K562 (cell line): ENCODE data around the gene PRRT1. TPM values are rescaled to one million over a fixed set of nuclear protein-coding genes. Genes with fewer than 3 reads are reported as not detected.

ENCODE experiments used
- ARID1B ChIP-seq: fragments of 450-650 bp; IDR thresholded peaks from 2 replicates; pipeline ENCODE4 v1.6.1; 2016; ENCODE audit warnings: antibody characterized with exemption, mild to moderate bottlenecking, inconsistent platforms
- CBFA2T3 ChIP-seq: fragments of 450-650 bp; IDR thresholded peaks from 2 replicates; pipeline ENCODE4 v1.6.1; 2017
- FIP1L1 ChIP-seq: fragments of 200-400 bp; formaldehyde crosslinking; IDR thresholded peaks from 2 replicates; pipeline ENCODE4 v1.6.1; 2018; ENCODE audit warnings: mild to moderate bottlenecking, low read depth, low read length; ENCODE audit not compliant: poor library complexity, severe bottlenecking
- HDAC1 ChIP-seq, 2 experiments: fragments of 450-650 bp; IDR thresholded peaks; 2 replicates each; pipeline ENCODE4 v1.6.1; 2016 to 2017; ENCODE audit warnings: inconsistent platforms in 1 of 2, mild to moderate bottlenecking in 1 of 2, moderate library complexity in 1 of 2
- HDGF ChIP-seq: fragments of 450-650 bp; IDR thresholded peaks from 2 replicates; pipeline ENCODE4 v1.6.1; 2016
- ILK ChIP-seq: fragments of 450-650 bp; IDR thresholded peaks from 2 replicates; pipeline ENCODE4 v1.6.1; 2016; ENCODE audit warnings: missing genetic modification characterization, low read depth, mild to moderate bottlenecking, missing compliant biosample characterization, moderate library complexity, borderline replicate concordance
- JUN ChIP-seq, 2 experiments: sonication (generic) in 1 of 2; formaldehyde crosslinking in 1 of 2; IDR thresholded peaks; 2 replicates each; pipeline versions ENCODE4 v1.6.1 to v1.8.0; 2012 to 2022; ENCODE audit warnings: borderline replicate concordance in 2 of 2, mild to moderate bottlenecking in 2 of 2, improper control_type of control experiment in 1 of 2, low read depth in 1 of 2, low read length in 1 of 2, missing genetic modification reagents in 1 of 2
- MAZ ChIP-seq, 2 experiments: fragments of 450-650 bp in 1 of 2; sonication (generic) in 1 of 2; formaldehyde crosslinking; IDR thresholded peaks in 1 of 2; conservative IDR thresholded peaks in 1 of 2; 2 replicates each; pipeline versions ENCODE4 v1.4.0 to v1.5.0; 2020; ENCODE audit warnings: mild to moderate bottlenecking in 1 of 2, missing genetic modification reagents in 1 of 2
- MBD2 ChIP-seq: sonication (generic); IDR thresholded peaks from 2 replicates; pipeline ENCODE4 v1.6.1; 2016; ENCODE audit warnings: low read depth, borderline replicate concordance
- MECOM ChIP-seq: fragments of 250-450 bp; sonication (Bioruptor Pico); IDR thresholded peaks from 2 replicates; pipeline ENCODE4 v1.8.0; 2022; ENCODE audit warnings: inconsistent platforms
- MTA2 ChIP-seq: fragments of 450-650 bp; IDR thresholded peaks from 2 replicates; pipeline ENCODE4 v1.6.1; 2016; ENCODE audit warnings: low read depth
- OTX1 ChIP-seq: fragments of 450-650 bp; formaldehyde crosslinking; IDR thresholded peaks from 2 replicates; pipeline ENCODE4 v1.4.0; 2022; ENCODE audit warnings: mild to moderate bottlenecking
- POLR2A ChIP-seq: fragments of 450-650 bp; conservative IDR thresholded peaks from 2 replicates; pipeline ENCODE4 v1.6.1; 2016
- ZNF232 ChIP-seq: sonication (generic); formaldehyde crosslinking; IDR thresholded peaks from 2 replicates; pipeline ENCODE4 v1.8.0; 2022; ENCODE audit warnings: mild to moderate bottlenecking, missing genetic modification reagents
- ZNF311 ChIP-seq: fragments of 250-450 bp; sonication (Bioruptor Pico); IDR thresholded peaks from 2 replicates; pipeline ENCODE4 v1.4.0; 2020; ENCODE audit warnings: mild to moderate bottlenecking, moderate library complexity
- ZNF347 ChIP-seq: fragments of 450-650 bp; formaldehyde crosslinking; IDR thresholded peaks from 2 replicates; pipeline ENCODE4 v1.4.0; 2020; ENCODE audit warnings: low read depth, mild to moderate bottlenecking, moderate library complexity
- ZNF384 ChIP-seq: IDR thresholded peaks from 2 replicates; pipeline ENCODE4 v1.6.1; 2012; ENCODE audit warnings: low read depth, low read length, improper control_type of control experiment
- ZNF431 ChIP-seq: sonication (generic); formaldehyde crosslinking; IDR thresholded peaks from 2 replicates; pipeline ENCODE4 v1.8.0; 2022; ENCODE audit warnings: mild to moderate bottlenecking, missing genetic modification reagents
- polyA plus RNA-seq, 8 experiments: library from polyadenylated mRNA; depleted of rRNA in 4 of 8; stranded (reverse) in 5 of 8; unstranded in 3 of 8; fragments of >200 nt; fragmentation: Nextera tagmentation in 2 of 8; fragmentation: Illumina TruSeq in 1 of 8; extraction: Ambion mirVana in 2 of 8; extraction: Trizol in 1 of 8; gene quantifications; 2 replicates each; pipeline versions ENCODE4 v1.2.1 to v1.2.3, GENCODE V29; 2011 to 2014; ENCODE audit warnings: inconsistent platforms in 1 of 8, missing spikeins in 1 of 8
- total RNA-seq, 7 experiments: library from RNA; depleted of rRNA in 6 of 7; stranded (reverse); fragments of >200 nt in 6 of 7; fragmentation: Illumina TruSeq in 2 of 7; extraction: Trizol in 2 of 7; gene quantifications; 2 replicates each; pipeline versions ENCODE4 v1.2.1 to v1.2.3, GENCODE V29; 2011 to 2021; ENCODE audit warnings: low replicate concordance in 1 of 7
- TF ChIP-seq, protein P1 (sequence below), 2 experiments: fragments of 450-650 bp in 1 of 2; sonication (generic) in 1 of 2; formaldehyde crosslinking in 1 of 2; IDR thresholded peaks in 1 of 2; conservative IDR thresholded peaks in 1 of 2; 2 replicates each; pipeline versions ENCODE4 v1.6.1 to v1.8.1; 2016 to 2023; ENCODE audit warnings: mild to moderate bottlenecking in 2 of 2, moderate library complexity in 2 of 2, inconsistent platforms in 1 of 2, missing genetic modification reagents in 1 of 2
- TF ChIP-seq, protein P2 (sequence below): fragments of 450-650 bp; formaldehyde crosslinking; IDR thresholded peaks from 2 replicates; pipeline ENCODE4 v1.4.0; 2022; ENCODE audit warnings: missing genetic modification characterization
- TF ChIP-seq, protein P3 (sequence below): sonication (generic); formaldehyde crosslinking; IDR thresholded peaks from 2 replicates; pipeline ENCODE4 v1.8.0; 2022; ENCODE audit warnings: mild to moderate bottlenecking, missing genetic modification reagents

Gene PRRT1
- total and polyA plus RNA-seq, 9 of the 15 experiments (the other 6 are each of a cell fraction or from before 2014, with no cell fraction given), result 0.14 to 3.5 (median 0.41) TPM

DNA sequence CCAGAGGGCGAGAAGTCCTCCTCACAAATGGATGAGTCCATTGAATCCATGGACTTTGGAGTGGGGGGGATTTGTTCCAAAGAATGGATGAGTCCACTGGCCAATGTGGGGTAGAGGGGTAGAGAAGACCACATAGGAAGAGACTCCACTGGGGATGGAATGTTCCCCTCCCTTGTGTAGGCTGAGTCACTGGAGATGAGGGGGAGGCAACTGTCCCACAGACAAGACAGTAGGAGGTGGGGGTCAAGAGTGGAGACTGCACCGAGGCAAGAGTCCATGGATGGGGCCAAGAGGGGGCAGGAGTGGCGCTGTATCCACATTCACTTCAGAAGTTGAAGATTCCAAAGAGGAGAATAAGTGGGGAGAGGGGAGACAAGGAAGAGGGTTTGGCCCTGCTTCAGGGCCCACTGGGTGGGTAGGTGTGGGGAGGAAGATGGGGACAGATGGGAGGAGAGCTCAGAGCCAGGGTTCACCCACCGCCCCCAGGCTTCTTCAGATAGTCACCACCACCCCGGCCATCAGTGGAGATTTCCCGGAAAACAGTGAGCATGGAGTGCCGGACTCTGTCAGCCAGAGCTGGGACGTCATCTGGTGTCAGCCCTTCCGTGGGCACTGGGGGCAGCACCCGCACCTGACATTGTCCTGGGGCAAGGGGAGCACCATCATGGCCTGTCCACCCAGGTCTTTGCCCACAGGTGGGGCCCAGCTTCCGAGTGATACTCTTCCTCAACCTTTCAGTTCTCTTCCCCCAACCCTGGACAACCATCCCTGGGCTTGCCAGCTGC, 17.3 kb upstream of the PRRT1 start (continued):
- TF ChIP-seq JUN (IDR thresholded peaks at IDR 0.05; ENCODE audit: borderline replicate concordance, low read depth, low read length) (0 out of 2 replicates have a peak, but pooled peaks have one; percentile 45), JUN (CRISPR knock-in tag; IDR thresholded peaks at IDR 0.05; ENCODE audit: borderline replicate concordance) (no peak), ZNF232 (CRISPR knock-in tag) (no peak), MAZ (CRISPR knock-in tag; conservative IDR thresholded peaks at IDR 0.05 in 1 of 2, IDR thresholded peaks at IDR 0.05 in 1 of 2) (peak in 1 of 2 experiments; percentile 80; a peak in 2 of 4 replicates), ILK (tag) (no peak), MECOM (CRISPR knock-in tag) (peak; percentile 58; the same call in 1 of the 2 replicates), ZNF384 (no peak), ZNF311 (CRISPR knock-in tag) (no peak), ZNF347 (CRISPR knock-in tag) (0 out of 2 replicates have a peak, but pooled peaks have one; percentile 18), CBFA2T3 (peak; percentile 26; the same call in 1 of the 2 replicates), HDGF (peak; percentile 28; the same call in 1 of the 2 replicates), FIP1L1 (no peak), OTX1 (CRISPR knock-in tag) (peak; percentile 83), ARID1B (peak; percentile 78), HDAC1 (IDR thresholded peaks at IDR 0.05) (peak in 1 of 2 experiments; percentile 44; a peak in 1 of 4 replicates), POLR2A (peak; percentile 63; the same call in 1 of the 2 replicates), MBD2 (peak; percentile 46; the same call in 1 of the 2 replicates), ZNF431 (no peak), MTA2 (peak; percentile 30; the same call in 1 of the 2 replicates)
- TF ChIP-seq, protein P1, sequence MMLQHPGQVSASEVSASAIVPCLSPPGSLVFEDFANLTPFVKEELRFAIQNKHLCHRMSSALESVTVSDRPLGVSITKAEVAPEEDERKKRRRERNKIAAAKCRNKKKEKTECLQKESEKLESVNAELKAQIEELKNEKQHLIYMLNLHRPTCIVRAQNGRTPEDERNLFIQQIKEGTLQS (IDR thresholded peaks at IDR 0.05), result peak; percentile 75
- TF ChIP-seq, protein P1 (CRISPR knock-in tag; conservative IDR thresholded peaks at IDR 0.05), result no peak
- TF ChIP-seq, protein P2, sequence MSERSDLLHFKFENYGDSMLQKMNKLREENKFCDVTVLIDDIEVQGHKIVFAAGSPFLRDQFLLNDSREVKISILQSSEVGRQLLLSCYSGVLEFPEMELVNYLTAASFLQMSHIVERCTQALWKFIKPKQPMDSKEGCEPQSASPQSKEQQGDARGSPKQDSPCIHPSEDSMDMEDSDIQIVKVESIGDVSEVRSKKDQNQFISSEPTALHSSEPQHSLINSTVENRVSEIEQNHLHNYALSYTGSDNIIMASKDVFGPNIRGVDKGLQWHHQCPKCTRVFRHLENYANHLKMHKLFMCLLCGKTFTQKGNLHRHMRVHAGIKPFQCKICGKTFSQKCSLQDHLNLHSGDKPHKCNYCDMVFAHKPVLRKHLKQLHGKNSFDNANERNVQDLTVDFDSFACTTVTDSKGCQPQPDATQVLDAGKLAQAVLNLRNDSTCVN (CRISPR knock-in tag), result peak; percentile 88
- TF ChIP-seq, protein P3, sequence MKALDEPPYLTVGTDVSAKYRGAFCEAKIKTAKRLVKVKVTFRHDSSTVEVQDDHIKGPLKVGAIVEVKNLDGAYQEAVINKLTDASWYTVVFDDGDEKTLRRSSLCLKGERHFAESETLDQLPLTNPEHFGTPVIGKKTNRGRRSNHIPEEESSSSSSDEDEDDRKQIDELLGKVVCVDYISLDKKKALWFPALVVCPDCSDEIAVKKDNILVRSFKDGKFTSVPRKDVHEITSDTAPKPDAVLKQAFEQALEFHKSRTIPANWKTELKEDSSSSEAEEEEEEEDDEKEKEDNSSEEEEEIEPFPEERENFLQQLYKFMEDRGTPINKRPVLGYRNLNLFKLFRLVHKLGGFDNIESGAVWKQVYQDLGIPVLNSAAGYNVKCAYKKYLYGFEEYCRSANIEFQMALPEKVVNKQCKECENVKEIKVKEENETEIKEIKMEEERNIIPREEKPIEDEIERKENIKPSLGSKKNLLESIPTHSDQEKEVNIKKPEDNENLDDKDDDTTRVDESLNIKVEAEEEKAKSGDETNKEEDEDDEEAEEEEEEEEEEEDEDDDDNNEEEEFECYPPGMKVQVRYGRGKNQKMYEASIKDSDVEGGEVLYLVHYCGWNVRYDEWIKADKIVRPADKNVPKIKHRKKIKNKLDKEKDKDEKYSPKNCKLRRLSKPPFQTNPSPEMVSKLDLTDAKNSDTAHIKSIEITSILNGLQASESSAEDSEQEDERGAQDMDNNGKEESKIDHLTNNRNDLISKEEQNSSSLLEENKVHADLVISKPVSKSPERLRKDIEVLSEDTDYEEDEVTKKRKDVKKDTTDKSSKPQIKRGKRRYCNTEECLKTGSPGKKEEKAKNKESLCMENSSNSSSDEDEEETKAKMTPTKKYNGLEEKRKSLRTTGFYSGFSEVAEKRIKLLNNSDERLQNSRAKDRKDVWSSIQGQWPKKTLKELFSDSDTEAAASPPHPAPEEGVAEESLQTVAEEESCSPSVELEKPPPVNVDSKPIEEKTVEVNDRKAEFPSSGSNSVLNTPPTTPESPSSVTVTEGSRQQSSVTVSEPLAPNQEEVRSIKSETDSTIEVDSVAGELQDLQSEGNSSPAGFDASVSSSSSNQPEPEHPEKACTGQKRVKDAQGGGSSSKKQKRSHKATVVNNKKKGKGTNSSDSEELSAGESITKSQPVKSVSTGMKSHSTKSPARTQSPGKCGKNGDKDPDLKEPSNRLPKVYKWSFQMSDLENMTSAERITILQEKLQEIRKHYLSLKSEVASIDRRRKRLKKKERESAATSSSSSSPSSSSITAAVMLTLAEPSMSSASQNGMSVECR (CRISPR knock-in tag), result no peak
